ENCODE results near the gene GRID1. TPM values are rescaled to one million over a fixed set of nuclear protein-coding genes. Genes with fewer than 3 reads are reported as not detected.
A peak's percentile ranks its signal among the peaks of the same experiment; 100 is the strongest.
"Not testable (repeated sequence)": the region's sequence is repeated elsewhere in the genome, so short reads cannot be mapped to it uniquely, and the experiment has no call there.

Gene GRID1
- total RNA-seq, 4 donors from 2014 or later, result 1.4 to 4.9 (median 2.0) TPM

DNA sequence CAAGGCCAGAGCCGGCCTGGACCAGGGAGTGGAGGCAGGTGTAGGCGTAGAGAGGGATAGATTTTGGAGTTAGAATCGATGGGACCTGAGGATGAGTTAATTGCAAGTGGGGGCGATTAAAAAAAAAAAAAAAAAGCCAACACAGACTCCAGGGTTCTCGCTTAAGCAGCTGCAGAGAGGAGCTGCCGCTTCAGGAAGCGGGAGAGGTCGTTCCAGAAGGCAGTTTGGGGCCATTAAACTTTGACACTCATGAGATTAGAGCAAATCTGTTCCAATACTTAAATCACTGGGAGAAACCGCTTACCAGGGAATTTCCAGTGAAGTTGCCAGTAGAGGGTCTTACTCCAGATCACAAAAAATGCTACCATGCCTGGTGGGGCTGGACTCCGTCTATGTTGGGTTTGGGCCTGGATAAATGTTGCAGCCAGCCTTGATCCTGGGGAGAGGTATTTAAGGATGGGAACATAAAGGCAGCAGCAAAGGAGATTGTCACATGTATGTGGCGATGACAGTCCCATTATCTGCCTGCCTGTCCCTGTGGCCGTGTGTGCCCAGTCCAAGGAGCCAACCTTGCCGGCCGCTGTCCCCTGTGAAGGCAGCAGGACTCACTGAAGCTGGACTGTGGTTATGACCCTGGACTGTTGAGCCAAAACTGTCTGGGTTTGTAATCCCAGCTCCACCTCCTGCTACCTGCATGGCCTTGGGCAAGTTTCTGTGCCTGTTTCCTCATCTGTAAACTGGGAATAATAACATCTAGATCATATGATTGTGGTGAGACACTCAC, 23.9 kb upstream of the GRID1 start:
- peak in 1 of 2 donors; percentile 48 for DNase-seq (ENCODE audit: low spot score in 2 of 2)
- 88% methylated on average over 14 of the region's 14 CpGs for WGBS, 2 donors
- H3K4me3 ChIP-seq (ENCODE audit: low read depth, poor library complexity, severe bottlenecking), result no peak overlapping the region
- TF ChIP-seq, protein P1, sequence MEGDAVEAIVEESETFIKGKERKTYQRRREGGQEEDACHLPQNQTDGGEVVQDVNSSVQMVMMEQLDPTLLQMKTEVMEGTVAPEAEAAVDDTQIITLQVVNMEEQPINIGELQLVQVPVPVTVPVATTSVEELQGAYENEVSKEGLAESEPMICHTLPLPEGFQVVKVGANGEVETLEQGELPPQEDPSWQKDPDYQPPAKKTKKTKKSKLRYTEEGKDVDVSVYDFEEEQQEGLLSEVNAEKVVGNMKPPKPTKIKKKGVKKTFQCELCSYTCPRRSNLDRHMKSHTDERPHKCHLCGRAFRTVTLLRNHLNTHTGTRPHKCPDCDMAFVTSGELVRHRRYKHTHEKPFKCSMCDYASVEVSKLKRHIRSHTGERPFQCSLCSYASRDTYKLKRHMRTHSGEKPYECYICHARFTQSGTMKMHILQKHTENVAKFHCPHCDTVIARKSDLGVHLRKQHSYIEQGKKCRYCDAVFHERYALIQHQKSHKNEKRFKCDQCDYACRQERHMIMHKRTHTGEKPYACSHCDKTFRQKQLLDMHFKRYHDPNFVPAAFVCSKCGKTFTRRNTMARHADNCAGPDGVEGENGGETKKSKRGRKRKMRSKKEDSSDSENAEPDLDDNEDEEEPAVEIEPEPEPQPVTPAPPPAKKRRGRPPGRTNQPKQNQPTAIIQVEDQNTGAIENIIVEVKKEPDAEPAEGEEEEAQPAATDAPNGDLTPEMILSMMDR (IDR thresholded peaks at IDR 0.05), result no peak
- no peak for TF ChIP-seq POLR2A (IDR thresholded peaks at IDR 0.05)
- intact Hi-C loops (cut with DNase I; ENCODE audit: low total_unique reads), result no loop called here

DNA sequence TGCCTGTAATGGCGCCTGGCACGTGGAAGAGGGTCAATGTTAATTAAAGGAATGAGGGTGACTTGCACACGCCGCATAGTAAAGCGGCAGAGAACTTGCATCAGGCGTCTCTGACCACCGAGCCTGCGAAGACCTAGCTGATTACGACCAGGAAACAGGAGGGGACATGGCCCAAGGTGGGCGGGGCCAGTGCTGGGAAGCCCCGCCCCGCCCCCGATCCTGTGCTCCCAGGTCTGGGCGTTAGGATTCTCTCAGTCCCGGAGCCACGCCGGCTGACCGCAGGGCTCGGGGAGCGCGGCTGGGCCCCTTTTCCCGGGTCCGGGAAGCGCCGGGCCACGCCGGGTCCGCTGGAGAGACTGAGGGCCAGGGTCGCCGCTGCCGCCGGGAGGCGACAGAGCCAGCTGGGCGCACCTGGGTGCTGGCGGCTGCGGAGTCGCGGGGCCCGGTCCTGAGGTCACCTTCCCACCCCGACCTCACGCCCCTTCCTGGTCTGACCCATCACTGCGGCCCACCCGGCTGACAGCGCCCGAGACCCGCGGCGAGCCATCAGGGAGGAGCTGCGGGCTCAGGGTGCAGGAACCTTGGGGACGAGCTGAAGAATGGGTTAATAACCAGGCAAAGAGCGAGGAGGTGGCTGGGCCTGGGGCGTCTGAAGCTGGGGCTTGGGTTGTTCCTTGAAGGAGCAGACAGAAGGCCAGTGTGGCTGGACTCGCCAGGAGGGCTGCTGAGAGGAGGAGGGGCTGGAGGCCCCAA, 23.0 kb upstream of the GRID1 start:
- DNase-seq (ENCODE audit: low spot score in 2 of 2), result peak in 1 of 2 donors; percentile 81

DNA sequence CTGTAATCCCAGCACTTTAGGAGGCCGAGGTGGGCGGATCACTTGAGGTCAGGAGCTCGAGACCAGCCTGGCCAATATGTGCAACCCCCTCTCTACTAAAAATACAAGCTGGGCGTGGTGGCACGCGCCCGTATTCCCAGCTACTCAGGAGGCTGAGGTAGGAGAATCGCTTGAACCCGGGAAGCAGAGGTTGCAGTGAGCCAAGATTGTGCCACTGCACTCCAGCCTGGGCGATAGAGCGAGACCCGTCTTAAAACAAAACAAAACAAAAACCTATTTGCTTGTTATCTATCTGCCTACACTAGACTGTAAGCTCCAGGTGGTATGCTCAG, 22.5 kb upstream of the GRID1 start:
- intact Hi-C loops (cut with DNase I; ENCODE audit: low total_unique reads); H3K4me3 ChIP-seq (ENCODE audit: low read depth, poor library complexity, severe bottlenecking): not testable (repeated sequence)
- 44 to 59% methylated on average over 12 of the region's 12 CpGs for WGBS, 2 donors
- peak in 1 of 2 donors; percentile 62 for DNase-seq (ENCODE audit: low spot score in 2 of 2)

More for the DNA sequence above, 23.0 kb upstream of the GRID1 start:
- no peak for TF ChIP-seq POLR2A (IDR thresholded peaks at IDR 0.05)
- TF ChIP-seq, protein P1 (IDR thresholded peaks at IDR 0.05), result no peak
- no peak overlapping the region for H3K4me3 ChIP-seq (ENCODE audit: low read depth, poor library complexity, severe bottlenecking)
- intact Hi-C loops (cut with DNase I; ENCODE audit: low total_unique reads), result no loop called here
- WGBS, 2 donors, result 26 to 29% methylated on average over 29 to 45 of the region's 53 CpGs

DNA sequence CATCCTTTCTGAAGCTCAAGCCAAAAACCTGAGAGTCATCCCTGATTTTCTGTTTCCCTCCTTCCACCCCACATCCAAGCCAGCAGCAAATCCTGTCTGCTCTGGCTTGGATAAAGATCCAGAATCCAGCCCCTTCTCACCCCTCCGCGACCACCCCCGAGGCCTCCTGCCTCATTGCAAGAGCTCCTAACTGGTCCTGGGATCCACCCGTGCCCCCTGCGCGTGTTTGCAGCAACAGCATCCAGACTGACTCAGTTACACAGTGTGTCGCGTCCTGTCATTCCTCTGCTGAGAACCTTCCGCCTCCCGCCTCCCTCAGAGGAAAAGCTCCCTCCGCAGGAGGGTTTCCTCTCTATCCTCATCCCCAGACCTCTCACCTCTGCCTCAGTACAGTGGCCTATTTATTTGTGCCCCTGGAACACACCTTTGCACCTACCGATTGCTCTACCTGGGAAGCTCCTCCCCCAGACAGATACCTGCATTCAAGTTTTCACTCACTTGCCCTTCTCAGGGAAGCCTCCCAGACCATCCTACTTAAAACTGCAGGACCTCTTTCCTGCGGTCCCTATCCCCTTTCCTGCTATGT, 21.6 kb upstream of the GRID1 start:
- DNase-seq (ENCODE audit: low spot score in 2 of 2), result peak in 1 of 2 donors; percentile 57
- 68 to 70% methylated on average over 13 of the region's 13 CpGs for WGBS, 2 donors
- intact Hi-C loops (cut with DNase I; ENCODE audit: low total_unique reads), result no loop called here
- TF ChIP-seq, protein P1 (IDR thresholded peaks at IDR 0.05), result no peak
- no peak for TF ChIP-seq POLR2A (IDR thresholded peaks at IDR 0.05)
- H3K4me3 ChIP-seq (ENCODE audit: low read depth, poor library complexity, severe bottlenecking), result no peak overlapping the region

DNA sequence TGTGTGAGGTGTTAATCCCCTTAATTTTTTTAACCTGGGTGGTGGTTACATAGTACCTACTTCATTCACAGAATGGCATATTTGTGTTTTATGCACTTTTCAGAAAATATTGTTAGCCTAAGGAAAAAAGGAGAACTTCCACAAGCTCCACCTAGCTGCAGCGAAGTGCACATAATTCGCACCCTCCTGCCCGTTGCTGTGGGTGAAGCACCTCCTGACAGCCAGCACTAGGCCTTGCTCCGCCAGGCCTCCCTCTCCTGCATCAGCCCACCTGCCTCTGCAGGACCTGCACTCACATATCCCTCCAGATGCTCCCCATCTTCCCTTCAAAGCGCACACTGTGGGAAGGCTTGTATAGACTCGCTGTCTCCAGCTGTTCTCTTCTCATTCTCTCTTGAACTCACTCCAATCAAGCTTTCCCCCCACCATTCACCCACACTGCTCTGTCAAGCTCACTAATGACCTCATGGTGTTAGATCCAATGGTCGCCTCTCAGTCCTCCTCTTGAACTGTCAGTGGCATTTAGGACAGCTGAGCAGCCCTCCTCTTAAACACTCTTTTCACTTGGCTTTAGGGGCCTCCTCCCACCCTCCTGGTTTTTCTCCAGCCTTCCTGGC, 20.7 kb upstream of the GRID1 start:
- WGBS, 2 donors, result 58 to 70% methylated on average over 7 of the region's 7 CpGs
- TF ChIP-seq, protein P1 (IDR thresholded peaks at IDR 0.05), result no peak
- TF ChIP-seq POLR2A (IDR thresholded peaks at IDR 0.05), result no peak
- DNase-seq (ENCODE audit: low spot score in 2 of 2), result peak; percentile 2 to 62
- H3K4me3 ChIP-seq (ENCODE audit: low read depth, poor library complexity, severe bottlenecking), result no peak overlapping the region
- intact Hi-C loops (cut with DNase I; ENCODE audit: low total_unique reads), result no loop called here

DNA sequence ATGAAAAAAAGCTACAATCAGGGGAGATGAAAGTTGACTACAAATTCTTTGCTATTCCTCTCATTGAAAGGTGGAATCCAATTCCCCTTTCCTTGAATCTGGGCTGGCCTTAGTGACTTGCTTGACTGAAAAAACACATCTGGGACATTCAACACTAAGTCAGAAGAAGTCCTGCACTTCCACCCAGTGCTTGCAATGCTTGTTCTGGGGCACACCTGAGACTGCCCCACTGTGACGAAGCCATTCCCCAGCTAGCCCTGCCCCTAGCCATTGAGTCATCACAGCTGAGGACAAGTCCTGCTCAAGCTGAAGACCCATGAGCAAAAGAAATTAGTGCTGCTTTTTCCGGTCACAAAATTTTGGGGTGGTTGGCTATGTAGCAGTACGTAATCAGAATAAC, 19.2 kb upstream of the GRID1 start:
- TF ChIP-seq, protein P1 (IDR thresholded peaks at IDR 0.05), result no peak
- no peak for TF ChIP-seq POLR2A (IDR thresholded peaks at IDR 0.05)
- peak in 1 of 2 donors; percentile 6 for DNase-seq (ENCODE audit: low spot score in 2 of 2)
- intact Hi-C loops (cut with DNase I; ENCODE audit: low total_unique reads), result no loop called here
- 88 to 92% methylated on average over 3 of the region's 3 CpGs for WGBS, 2 donors
- H3K4me3 ChIP-seq (ENCODE audit: low read depth, poor library complexity, severe bottlenecking), result no peak overlapping the region

Data from lower leg skin (tissue), 4 donors.